ENCODE measurements around the gene MACROD2.

- TF ChIP-seq CTCF (IDR thresholded peaks at IDR 0.05) (no peak), POLR2A (IDR thresholded peaks at IDR 0.05; ENCODE audit: low read length) (no peak), USF2 (IDR thresholded peaks at IDR 0.05) (no peak), KDM5A (IDR thresholded peaks at IDR 0.05) (no peak)
Observed at GRCh38 chr20:14569641-14570040, 574.3 kb downstream of the MACROD2 start.

All from A549 (cell line).